GM12873 (cell line): Measurements from ENCODE around the gene ZNF284.

ENCODE experiments used
- CTCF ChIP-seq: IDR thresholded peaks from 2 replicates; pipeline ENCODE4 v1.5.1; 2012; ENCODE audit warnings: low read depth, mild to moderate bottlenecking, moderate library complexity, low read length, control low read depth; ENCODE audit not compliant: insufficient read depth; ENCODE audit errors: missing control alignments

Gene ZNF284

DNA sequence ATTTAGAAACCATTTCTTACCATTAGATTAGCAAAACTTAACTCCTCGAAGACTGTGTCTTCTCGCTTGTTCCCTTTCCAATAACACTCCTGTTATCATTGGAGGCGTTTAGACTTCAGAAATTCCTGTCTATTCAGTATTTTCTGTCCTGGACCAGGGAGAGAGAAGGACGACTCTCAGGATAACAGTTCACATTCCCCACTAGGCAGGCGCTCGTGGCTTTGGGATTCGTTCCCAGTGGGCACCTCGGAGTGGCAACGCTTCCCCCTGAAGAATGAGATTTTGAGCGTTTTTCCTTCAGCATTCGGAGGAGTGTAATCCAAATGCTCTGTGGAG lies 40.8 kb downstream of the ZNF284 start:
- TF ChIP-seq CTCF = no peak

- no peak for TF ChIP-seq CTCF
These were observed 41.3 kb downstream of the ZNF284 start, which contains the start of gene ZNF225 for GRCh38 chr19:44113138-44113783. Gene ZNF225, plus strand, starts transcription at chr19:44113399. Its CDS starts 2,429 bp downstream, at chr19:44115828.

GRCh38 chr19:44113784-44114390 lies 41.9 kb downstream of the ZNF284 start:
- TF ChIP-seq CTCF = no peak

DNA sequence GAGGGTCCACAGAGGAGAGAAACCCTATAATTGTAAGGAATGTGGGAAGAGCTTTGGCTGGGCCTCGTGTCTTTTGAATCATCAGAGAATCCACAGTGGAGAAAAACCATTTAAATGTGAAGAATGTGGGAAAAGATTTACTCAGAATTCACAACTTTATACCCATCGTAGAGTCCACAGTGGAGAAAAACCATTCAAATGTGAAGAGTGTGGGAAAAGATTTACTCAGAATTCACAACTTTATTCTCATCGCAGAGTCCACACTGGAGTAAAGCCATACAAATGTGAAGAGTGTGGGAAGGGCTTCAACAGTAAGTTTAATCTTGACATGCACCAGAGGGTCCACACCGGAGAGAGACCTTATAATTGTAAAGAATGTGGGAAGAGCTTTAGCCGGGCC lies 60.0 kb downstream of the ZNF284 start:
- no peak for TF ChIP-seq CTCF
